ENCODE results near the gene PTPRN2. TPM values are rescaled to one million over a fixed set of nuclear protein-coding genes. Genes with fewer than 3 reads are reported as not detected.

Gene PTPRN2
- total RNA-seq, 2 experiments from 2014 or later = 0.46 to 0.51 TPM

- ATAC-seq (peak; percentile 20), DNase-seq (peak; percentile 38)
- peaks cover 34% of the 10 kb centered on the region for H3K4me1 Mint-ChIP-seq
- CTCF ChIA-PET = no interaction called here
- no peak overlapping the region for H3K4me3 Mint-ChIP-seq
- peak overlapping the region; percentile 2 for H3K27ac Mint-ChIP-seq
- no peaks in the 10 kb centered on the region for H3K27me3 Mint-ChIP-seq
- H3K36me3 Mint-ChIP-seq (ENCODE audit: low read depth) = no peaks in the 10 kb centered on the region
- POLR2A ChIA-PET = no interaction called here
- intact Hi-C loops (cut with DNase I, micrococcal nuclease) = loop anchor here in 1 of 2 experiments (5.0 kb wide), 1 partner anchor 38 kb away; no protein-coding TSS in a partner anchor
- no peaks in the 10 kb centered on the region for H3K9me3 Mint-ChIP-seq (ENCODE audit: low read depth)
Measured at GRCh38 chr7:157574120-157574825, 1013.4 kb downstream of the PTPRN2 start.

- no peak for ATAC-seq
Measured at GRCh38 chr7:157573244-157573643, 1014.4 kb downstream of the PTPRN2 start.

DNA sequence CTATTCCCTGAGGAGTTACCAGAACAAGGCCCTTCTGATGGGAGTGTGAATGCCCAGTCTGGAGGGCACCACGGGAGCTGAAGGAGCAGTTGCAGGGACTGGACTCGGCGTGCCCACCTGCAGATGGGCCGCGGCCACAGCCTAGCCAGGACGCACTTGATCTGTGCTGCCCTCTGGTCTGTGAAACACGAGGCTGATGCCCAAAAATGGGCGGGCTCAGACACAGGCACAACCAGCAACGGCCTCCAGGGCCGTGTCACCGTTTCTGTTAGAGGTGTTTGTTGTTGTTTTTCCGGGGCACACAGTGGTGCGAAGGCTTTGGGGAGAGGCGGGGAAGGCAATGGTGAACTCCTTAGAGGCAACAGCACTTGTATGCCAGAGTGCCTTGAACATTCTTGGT is 1015.0 kb downstream of the PTPRN2 start:
- intact Hi-C loops (cut with DNase I, micrococcal nuclease) = loop anchor here in 1 of 2 experiments (5.0 kb wide), 1 partner anchor 40 kb away; no protein-coding TSS in a partner anchor
- Mint-ChIP-seq H3K4me1 (peaks cover 48% of the 10 kb centered on the region), H3K27me3 (no peaks in the 10 kb centered on the region), H3K27ac (no peak overlapping the region), H3K9me3 (ENCODE audit: low read depth) (no peaks in the 10 kb centered on the region), H3K36me3 (ENCODE audit: low read depth) (no peaks in the 10 kb centered on the region), H3K4me3 (no peak overlapping the region)
- ATAC-seq (no peak), DNase-seq (no peak)
- POLR2A ChIA-PET = no interaction called here
- CTCF ChIA-PET = no interaction called here

More at GRCh38 chr7:157573244-157573643, 1014.4 kb downstream of the PTPRN2 start:
- no peak overlapping the region for H3K4me3 Mint-ChIP-seq
- peak; percentile 18 for DNase-seq
- H3K4me1 Mint-ChIP-seq = peaks cover 43% of the 10 kb centered on the region
- H3K27ac Mint-ChIP-seq = no peak overlapping the region
- no peaks in the 10 kb centered on the region for H3K27me3 Mint-ChIP-seq
- no peaks in the 10 kb centered on the region for H3K36me3 Mint-ChIP-seq (ENCODE audit: low read depth)
- no peaks in the 10 kb centered on the region for H3K9me3 Mint-ChIP-seq (ENCODE audit: low read depth)
- intact Hi-C loops (cut with DNase I, micrococcal nuclease) = loop anchor here in 1 of 2 experiments (5.0 kb wide), 1 partner anchor 39 kb away; no protein-coding TSS in a partner anchor
- ChIA-PET CTCF (no interaction called here), POLR2A (no interaction called here)

- H3K4me1 Mint-ChIP-seq = peaks cover 39% of the 10 kb centered on the region
- H3K27me3 Mint-ChIP-seq = no peaks in the 10 kb centered on the region
- no peaks in the 10 kb centered on the region for H3K36me3 Mint-ChIP-seq (ENCODE audit: low read depth)
- peak; percentile 49 for ATAC-seq
- CTCF ChIA-PET = no interaction called here
- intact Hi-C loops (cut with DNase I, micrococcal nuclease) = loop anchor here in 1 of 2 experiments (5.0 kb wide), 1 partner anchor 42 kb away; no protein-coding TSS in a partner anchor
- no peak overlapping the region for H3K4me3 Mint-ChIP-seq
- DNase-seq = peak; percentile 14
- POLR2A ChIA-PET = no interaction called here
- no peaks in the 10 kb centered on the region for H3K9me3 Mint-ChIP-seq (ENCODE audit: low read depth)
- no peak overlapping the region for H3K27ac Mint-ChIP-seq
Measured at GRCh38 chr7:157570531-157571200, 1017.0 kb downstream of the PTPRN2 start.

DNA sequence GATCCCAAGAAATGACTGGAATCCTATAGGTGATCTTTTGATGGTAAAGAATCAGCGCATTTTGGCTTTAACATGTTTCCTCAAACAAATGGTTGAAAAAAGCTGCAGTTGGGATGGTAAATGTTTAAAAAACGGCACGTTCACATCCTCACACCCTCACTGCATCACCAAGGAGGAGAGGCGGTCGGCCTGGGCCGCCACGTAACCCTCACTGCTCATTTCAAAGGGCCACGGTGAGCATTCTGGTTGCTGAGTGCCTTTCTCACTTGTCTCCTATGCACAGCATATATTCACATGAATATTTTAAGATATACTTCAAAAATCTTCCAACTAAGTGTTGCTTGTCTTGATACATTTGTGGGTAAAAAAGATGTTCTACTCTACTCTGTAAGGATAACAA is 1017.7 kb downstream of the PTPRN2 start:
- H3K27ac Mint-ChIP-seq = no peak overlapping the region
- intact Hi-C loops (cut with DNase I, micrococcal nuclease) = loop anchor here (2.0 to 5.0 kb wide), 3 partner anchors 42 to 79 kb away; no protein-coding TSS in a partner anchor
- no peaks in the 10 kb centered on the region for H3K36me3 Mint-ChIP-seq (ENCODE audit: low read depth)
- no peak overlapping the region for H3K4me3 Mint-ChIP-seq
- DNase-seq = no peak
- ChIA-PET CTCF (no interaction called here), POLR2A (no interaction called here)
- H3K27me3 Mint-ChIP-seq = no peaks in the 10 kb centered on the region
- no peaks in the 10 kb centered on the region for H3K9me3 Mint-ChIP-seq (ENCODE audit: low read depth)
- ATAC-seq = no peak
- H3K4me1 Mint-ChIP-seq = peaks cover 35% of the 10 kb centered on the region

DNA sequence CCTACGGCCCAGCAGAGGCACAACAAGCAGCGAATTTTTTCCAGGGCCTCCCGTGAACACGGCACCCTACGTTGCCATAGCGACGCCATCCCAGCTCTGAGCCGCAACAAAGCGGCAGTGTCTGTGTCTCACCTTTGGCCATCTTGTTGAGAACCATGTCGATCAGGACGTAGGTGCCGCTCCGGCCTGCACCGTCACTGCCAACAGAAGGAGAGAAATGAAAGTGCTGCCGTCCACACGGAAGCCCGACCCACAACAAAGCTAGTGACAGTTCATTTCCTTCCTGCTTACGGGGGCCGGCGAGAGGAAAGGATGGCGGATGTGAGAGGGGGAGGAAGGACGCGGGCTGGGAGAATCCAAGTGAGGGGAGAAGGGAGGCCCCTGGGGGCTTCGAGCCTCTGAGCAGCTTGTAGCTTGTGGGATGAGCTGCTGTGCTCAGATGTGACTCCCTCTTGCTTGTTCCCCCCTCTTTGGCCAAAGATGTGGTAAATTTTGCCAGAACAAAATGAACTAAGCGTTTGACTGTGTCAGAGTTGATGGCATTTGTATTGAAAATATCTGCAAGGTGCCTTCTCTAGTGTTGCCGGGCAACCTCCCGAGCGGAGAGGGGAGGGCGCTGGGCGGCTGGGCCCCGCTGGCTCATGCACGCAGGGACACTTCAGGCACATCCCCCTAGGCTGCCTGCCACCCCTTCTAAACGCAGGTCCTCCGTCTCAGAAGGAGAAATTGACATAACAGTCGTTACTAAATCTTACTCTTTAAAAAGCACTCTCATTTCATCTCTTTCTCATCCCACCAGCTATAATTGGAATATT is 1018.6 kb downstream of the PTPRN2 start:
- H3K4me1 Mint-ChIP-seq = peaks cover 33% of the 10 kb centered on the region
- intact Hi-C loops (cut with DNase I, micrococcal nuclease) = loop anchor here (2.0 to 5.0 kb wide), 2 partner anchors 77 to 78 kb away; no protein-coding TSS in a partner anchor
- POLR2A ChIA-PET = no interaction called here
- H3K9me3 Mint-ChIP-seq (ENCODE audit: low read depth) = no peaks in the 10 kb centered on the region
- peak overlapping the region; percentile 55 for H3K27ac Mint-ChIP-seq
- H3K27me3 Mint-ChIP-seq = no peaks in the 10 kb centered on the region
- ATAC-seq (peak; percentile 74), DNase-seq (peak; percentile 80)
- H3K36me3 Mint-ChIP-seq (ENCODE audit: low read depth) = no peaks in the 10 kb centered on the region
- CTCF ChIA-PET = no interaction called here
- H3K4me3 Mint-ChIP-seq = peak overlapping the region; percentile 63

- ATAC-seq = no peak
- intact Hi-C loops (cut with DNase I, micrococcal nuclease) = loop anchor here (2.0 to 5.0 kb wide), 2 partner anchors 76 to 77 kb away; no protein-coding TSS in a partner anchor
- ChIA-PET POLR2A (no interaction called here), CTCF (no interaction called here)
- H3K4me3 Mint-ChIP-seq = peak overlapping the region; percentile 63
- peak overlapping the region; percentile 8 for H3K27ac Mint-ChIP-seq
- H3K27me3 Mint-ChIP-seq = no peaks in the 10 kb centered on the region
- peaks cover 27% of the 10 kb centered on the region for H3K4me1 Mint-ChIP-seq
- no peaks in the 10 kb centered on the region for H3K9me3 Mint-ChIP-seq (ENCODE audit: low read depth)
- no peak for DNase-seq
- no peaks in the 10 kb centered on the region for H3K36me3 Mint-ChIP-seq (ENCODE audit: low read depth)
Measured at GRCh38 chr7:157568106-157568769, 1019.4 kb downstream of the PTPRN2 start.

GRCh38 chr7:157567666-157568065 is 1020.0 kb downstream of the PTPRN2 start:
- intact Hi-C loops (cut with DNase I, micrococcal nuclease) = loop anchor here (2.0 to 5.0 kb wide), 2 partner anchors 75 to 77 kb away; no protein-coding TSS in a partner anchor
- no peaks in the 10 kb centered on the region for H3K27me3 Mint-ChIP-seq
- no peak overlapping the region for H3K27ac Mint-ChIP-seq
- DNase-seq (no peak), ATAC-seq (no peak)
- H3K4me3 Mint-ChIP-seq = no peak overlapping the region
- CTCF ChIA-PET = no interaction called here
- POLR2A ChIA-PET = no interaction called here
- no peaks in the 10 kb centered on the region for H3K36me3 Mint-ChIP-seq (ENCODE audit: low read depth)
- H3K9me3 Mint-ChIP-seq (ENCODE audit: low read depth) = no peaks in the 10 kb centered on the region
- H3K4me1 Mint-ChIP-seq = peaks cover 26% of the 10 kb centered on the region

GRCh38 chr7:157566631-157567006 is 1021.0 kb downstream of the PTPRN2 start:
- Mint-ChIP-seq H3K4me3 (no peak overlapping the region), H3K27me3 (no peaks in the 10 kb centered on the region), H3K4me1 (peaks cover 26% of the 10 kb centered on the region), H3K9me3 (ENCODE audit: low read depth) (no peaks in the 10 kb centered on the region), H3K36me3 (ENCODE audit: low read depth) (no peaks in the 10 kb centered on the region), H3K27ac (no peak overlapping the region)
- ChIA-PET CTCF (interaction anchor here (0.5 kb wide), 1 partner anchor 1663 kb away, joined by 3 read pairs; no protein-coding TSS in a partner anchor), POLR2A (no interaction called here)
- intact Hi-C loops (cut with DNase I, micrococcal nuclease) = loop anchor here in 1 of 2 experiments (5.0 kb wide), 1 partner anchor 74 kb away; no protein-coding TSS in a partner anchor
- ATAC-seq (no peak), DNase-seq (no peak)

GRCh38 chr7:157565981-157566630 is 1021.5 kb downstream of the PTPRN2 start:
- no peak for DNase-seq
- POLR2A ChIA-PET = no interaction called here
- Mint-ChIP-seq H3K36me3 (ENCODE audit: low read depth) (no peaks in the 10 kb centered on the region), H3K4me1 (peaks cover 26% of the 10 kb centered on the region), H3K27me3 (no peaks in the 10 kb centered on the region), H3K4me3 (no peak overlapping the region), H3K27ac (no peak overlapping the region), H3K9me3 (ENCODE audit: low read depth) (no peaks in the 10 kb centered on the region)
- CTCF ChIA-PET = interaction anchor here (0.5 kb wide), 1 partner anchor 1664 kb away, joined by 3 read pairs; no protein-coding TSS in a partner anchor
- intact Hi-C loops (cut with DNase I, micrococcal nuclease) = loop anchor here in 1 of 2 experiments (5.0 kb wide), 1 partner anchor 74 kb away; no protein-coding TSS in a partner anchor
- ATAC-seq = no peak
